H1 (cell line): Measurements from ENCODE around the gene SYT13. TPM values are rescaled to one million over a fixed set of nuclear protein-coding genes. Genes with fewer than 3 reads are reported as not detected.

ENCODE experiments used
- POU5F1 ChIP-seq: IDR thresholded peaks from 2 replicates; pipeline ENCODE4 v1.6.1; 2011; ENCODE audit warnings: low read depth, mild to moderate bottlenecking, low read length, moderate library complexity
- RNF2 ChIP-seq: fragments of 200-900, 300-1000 bp; sonication (generic); IDR thresholded peaks from 2 replicates; pipeline ENCODE4 v1.7.1; 2016; ENCODE audit warnings: borderline replicate concordance, low read depth, mild to moderate bottlenecking, antibody characterized with exemption, low read length; ENCODE audit not compliant: poor library complexity, severe bottlenecking; ENCODE audit errors: missing control alignments
- polyA plus RNA-seq, 7 experiments: library from polyadenylated mRNA; depleted of rRNA in 3 of 7; stranded (reverse) in 5 of 7; unstranded in 2 of 7; fragments of >200 nt in 5 of 7; fragments of 200-250 nt in 2 of 7; gene quantifications; 1 replicate in 5 of 7; 2 replicates in 1 of 7; 4 replicates in 1 of 7; pipeline versions ENCODE4 v1.2.1 to v1.2.3, GENCODE V29; 2011 to 2013; ENCODE audit warnings: missing spikeins in 2 of 7, mixed read lengths in 2 of 7
- total RNA-seq: library from RNA; stranded (reverse); fragmentation: NEBNext Ultra II Directional; extraction: Animal tissue kit (Norgen Biotek cat#: 25700); gene quantifications from 2 replicates; pipeline ENCODE4 v1.2.1, GENCODE V29; 2021

SYT13 gene
- total and polyA plus RNA-seq, 2 of the 8 experiments (the other 6 are each of a cell fraction or from before 2014, with no cell fraction given) = 4.8 to 13.2 TPM

DNA sequence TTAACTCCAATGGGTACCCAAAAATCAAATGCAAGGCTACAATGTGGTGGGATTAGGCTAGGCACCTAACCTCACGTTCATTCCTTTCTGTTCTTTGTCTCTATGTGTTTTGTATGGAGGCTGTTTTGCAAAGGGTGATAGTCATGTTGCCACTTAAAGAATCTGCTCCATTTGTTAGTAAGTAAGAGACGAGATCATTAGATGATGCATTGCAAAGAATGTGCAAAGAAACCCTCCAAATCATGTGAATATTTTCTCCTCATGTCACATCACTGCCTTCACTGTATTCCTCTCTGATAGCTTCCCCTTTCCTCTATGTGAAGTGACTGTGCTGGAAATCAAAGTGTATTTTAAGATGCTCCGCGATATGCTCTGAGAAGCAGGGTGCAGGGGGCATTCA lies 11.9 kb downstream of the SYT13 start (continued):
- no peak for TF ChIP-seq RNF2
- TF ChIP-seq POU5F1 = no peak
